Choroid plexus epithelial cell (primary cell): Measurements from ENCODE around the gene KIRREL2.

Source experiments
- DNase-seq: peaks from one replicate; pipeline ENCODE4 v3.0.0-alpha.2; 2010; ENCODE audit warnings: low read depth
- H3K4me3 ChIP-seq: 2 replicates; pipeline ENCODE4 v1.5.1; 2011; ENCODE audit warnings: low read depth, mild to moderate bottlenecking, control low read depth, low read length, moderate library complexity
- TF ChIP-seq, protein P1 (sequence below): conservative IDR thresholded peaks from 2 replicates; pipeline ENCODE4 v1.5.1; 2011; ENCODE audit warnings: low read depth, mild to moderate bottlenecking, control low read depth, inconsistent platforms, low read length, moderate library complexity

Gene KIRREL2

DNA sequence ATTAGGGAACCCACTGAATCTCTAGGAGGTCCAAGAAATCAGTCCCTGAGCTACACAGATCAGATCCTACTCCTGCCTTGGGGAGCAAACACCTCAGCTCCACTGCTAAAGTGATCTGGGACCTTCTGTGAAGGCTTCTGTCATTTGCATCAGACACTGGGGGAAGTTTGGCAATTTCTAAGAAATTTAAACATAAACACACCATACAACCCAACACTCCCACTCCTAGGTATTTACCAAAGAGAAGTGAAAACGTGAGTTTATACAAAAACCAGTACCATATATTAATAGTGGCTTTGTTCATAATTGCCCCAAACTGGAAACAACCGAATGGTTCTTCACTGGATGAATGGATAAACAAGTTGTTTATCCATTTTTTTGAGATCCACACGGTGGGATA lies 58.7 kb downstream of the KIRREL2 start:
- no peak for DNase-seq
- H3K4me3 ChIP-seq = no peak overlapping the region
- TF ChIP-seq, protein P1, sequence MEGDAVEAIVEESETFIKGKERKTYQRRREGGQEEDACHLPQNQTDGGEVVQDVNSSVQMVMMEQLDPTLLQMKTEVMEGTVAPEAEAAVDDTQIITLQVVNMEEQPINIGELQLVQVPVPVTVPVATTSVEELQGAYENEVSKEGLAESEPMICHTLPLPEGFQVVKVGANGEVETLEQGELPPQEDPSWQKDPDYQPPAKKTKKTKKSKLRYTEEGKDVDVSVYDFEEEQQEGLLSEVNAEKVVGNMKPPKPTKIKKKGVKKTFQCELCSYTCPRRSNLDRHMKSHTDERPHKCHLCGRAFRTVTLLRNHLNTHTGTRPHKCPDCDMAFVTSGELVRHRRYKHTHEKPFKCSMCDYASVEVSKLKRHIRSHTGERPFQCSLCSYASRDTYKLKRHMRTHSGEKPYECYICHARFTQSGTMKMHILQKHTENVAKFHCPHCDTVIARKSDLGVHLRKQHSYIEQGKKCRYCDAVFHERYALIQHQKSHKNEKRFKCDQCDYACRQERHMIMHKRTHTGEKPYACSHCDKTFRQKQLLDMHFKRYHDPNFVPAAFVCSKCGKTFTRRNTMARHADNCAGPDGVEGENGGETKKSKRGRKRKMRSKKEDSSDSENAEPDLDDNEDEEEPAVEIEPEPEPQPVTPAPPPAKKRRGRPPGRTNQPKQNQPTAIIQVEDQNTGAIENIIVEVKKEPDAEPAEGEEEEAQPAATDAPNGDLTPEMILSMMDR = no peak
